ENCODE data around the gene GID8. TPM values are rescaled to one million over a fixed set of nuclear protein-coding genes. Genes with fewer than 3 reads are reported as not detected.
A peak's percentile ranks its signal among the peaks of the same experiment; 100 is the strongest.

GID8 gene
- total and polyA plus RNA-seq, 7 donors: 17.4 to 36.5 (median 25.9) TPM

DNA sequence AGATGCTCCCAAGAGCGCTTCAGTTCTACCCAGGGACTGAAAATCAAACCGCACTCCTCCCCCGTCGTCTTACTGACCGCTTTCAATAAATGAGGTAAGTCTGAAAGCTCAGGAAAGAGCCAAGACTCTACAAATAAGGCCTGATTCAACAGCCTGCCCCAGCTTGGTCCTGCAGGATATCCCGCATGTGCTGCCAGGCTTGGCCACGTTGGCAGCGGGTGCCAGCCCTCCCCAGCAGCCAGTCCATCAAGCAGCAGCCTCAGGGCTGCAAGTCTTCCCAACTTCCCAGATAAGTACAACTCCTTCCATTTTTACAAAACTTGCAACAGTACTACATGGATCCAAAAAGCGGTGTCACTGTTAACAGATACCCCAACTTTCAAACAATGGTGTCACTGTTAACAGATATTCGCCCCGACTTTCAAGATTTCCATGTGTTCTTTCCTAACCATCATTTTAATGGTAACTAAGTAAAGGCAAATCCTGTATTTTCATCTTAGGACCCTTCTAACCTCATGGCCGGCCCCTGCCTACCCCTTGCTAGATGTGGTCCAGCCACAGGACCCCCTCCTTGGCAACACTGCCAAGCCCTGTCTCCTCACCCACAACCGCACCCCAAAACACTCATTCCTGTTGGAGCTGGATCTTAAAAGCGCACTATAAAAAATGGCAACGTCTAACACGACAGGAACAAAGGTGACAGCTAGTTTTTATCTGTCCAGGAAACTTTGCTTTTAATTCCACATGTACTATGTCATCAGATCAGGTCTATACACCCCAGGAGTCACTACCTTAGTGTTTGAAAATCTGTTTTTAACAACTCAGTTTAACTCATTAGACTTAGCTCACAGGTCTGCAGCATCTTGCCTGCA, 39.6 kb upstream of the GID8 start:
- Histone ChIP-seq H3K4me1 (peaks cover 0 to 39% (median 25%) of the 10 kb centered on the region in 4 donors), H3K27ac (peak overlapping the region in 3 of 4 donors; percentile 60 to 72 (median 68)), H3K36me3 (peaks cover 17 to 62% (median 26%) of the 10 kb centered on the region in 4 donors), H3K4me3 (no peak overlapping the region), H3K9me3 (no peaks in the 10 kb centered on the region), H3K27me3 (no peaks in the 10 kb centered on the region)
- WGBS, 2 donors: 70 to 84% methylated on average over 16 of the region's 16 CpGs
- intact Hi-C loops (cut with DNase I): no loop called here
- DNase-seq: peak; percentile 85
- TF ChIP-seq, protein P1, sequence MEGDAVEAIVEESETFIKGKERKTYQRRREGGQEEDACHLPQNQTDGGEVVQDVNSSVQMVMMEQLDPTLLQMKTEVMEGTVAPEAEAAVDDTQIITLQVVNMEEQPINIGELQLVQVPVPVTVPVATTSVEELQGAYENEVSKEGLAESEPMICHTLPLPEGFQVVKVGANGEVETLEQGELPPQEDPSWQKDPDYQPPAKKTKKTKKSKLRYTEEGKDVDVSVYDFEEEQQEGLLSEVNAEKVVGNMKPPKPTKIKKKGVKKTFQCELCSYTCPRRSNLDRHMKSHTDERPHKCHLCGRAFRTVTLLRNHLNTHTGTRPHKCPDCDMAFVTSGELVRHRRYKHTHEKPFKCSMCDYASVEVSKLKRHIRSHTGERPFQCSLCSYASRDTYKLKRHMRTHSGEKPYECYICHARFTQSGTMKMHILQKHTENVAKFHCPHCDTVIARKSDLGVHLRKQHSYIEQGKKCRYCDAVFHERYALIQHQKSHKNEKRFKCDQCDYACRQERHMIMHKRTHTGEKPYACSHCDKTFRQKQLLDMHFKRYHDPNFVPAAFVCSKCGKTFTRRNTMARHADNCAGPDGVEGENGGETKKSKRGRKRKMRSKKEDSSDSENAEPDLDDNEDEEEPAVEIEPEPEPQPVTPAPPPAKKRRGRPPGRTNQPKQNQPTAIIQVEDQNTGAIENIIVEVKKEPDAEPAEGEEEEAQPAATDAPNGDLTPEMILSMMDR (IDR thresholded peaks at IDR 0.05): no peak
- peak in 2 of 4 donors; percentile 26 to 28 for TF ChIP-seq POLR2AphosphoS5 (IDR thresholded peaks at IDR 0.05)

DNA sequence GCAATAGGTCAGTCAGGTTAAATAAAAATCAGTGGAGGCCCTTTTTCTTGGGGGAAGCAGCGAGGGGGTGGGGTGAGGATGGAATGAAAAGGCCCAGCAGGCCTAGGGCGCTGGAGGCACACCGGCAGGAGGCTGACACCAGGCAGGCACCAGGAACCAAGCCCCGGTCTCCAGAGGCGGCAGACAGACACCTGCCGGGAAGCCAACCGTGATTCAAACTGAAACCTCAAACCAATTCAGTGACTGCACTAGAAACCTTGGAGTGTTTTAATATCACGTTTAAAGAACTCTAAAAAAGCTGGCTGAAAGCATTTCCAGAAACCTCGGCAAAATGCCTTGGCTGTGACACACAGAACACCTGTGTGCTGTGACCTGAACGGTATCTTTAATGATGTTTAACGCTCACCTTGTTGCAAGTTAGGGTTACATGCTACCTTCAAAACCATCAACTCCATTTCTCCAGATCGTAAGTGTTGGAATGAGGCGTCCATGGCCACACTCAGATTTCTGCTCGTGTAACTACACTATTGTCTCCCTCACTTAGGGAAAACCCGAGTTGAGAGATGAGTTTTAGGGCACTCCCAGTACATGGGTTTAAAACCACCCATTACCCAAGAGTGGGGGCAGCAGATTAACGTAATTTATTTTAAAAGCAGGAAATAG, 38.8 kb upstream of the GID8 start:
- Histone ChIP-seq H3K27me3 (no peaks in the 10 kb centered on the region), H3K4me3 (no peak overlapping the region), H3K9me3 (no peaks in the 10 kb centered on the region), H3K27ac (peak overlapping the region in 3 of 4 donors; percentile 3 to 68 (median 56)), H3K36me3 (peaks cover 10 to 62% (median 26%) of the 10 kb centered on the region in 4 donors), H3K4me1 (peaks cover 0 to 39% (median 25%) of the 10 kb centered on the region in 4 donors)
- intact Hi-C loops (cut with DNase I): no loop called here
- WGBS, 2 donors: 9 to 37% methylated on average over 16 of the region's 16 CpGs
- no peak for TF ChIP-seq POLR2A (IDR thresholded peaks at IDR 0.05)
- no peak for TF ChIP-seq POLR2AphosphoS5 (IDR thresholded peaks at IDR 0.05)
- TF ChIP-seq, protein P1 (IDR thresholded peaks at IDR 0.05): no peak
- no peak for TF ChIP-seq EP300 (IDR thresholded peaks at IDR 0.05)
- no peak for DNase-seq

DNA sequence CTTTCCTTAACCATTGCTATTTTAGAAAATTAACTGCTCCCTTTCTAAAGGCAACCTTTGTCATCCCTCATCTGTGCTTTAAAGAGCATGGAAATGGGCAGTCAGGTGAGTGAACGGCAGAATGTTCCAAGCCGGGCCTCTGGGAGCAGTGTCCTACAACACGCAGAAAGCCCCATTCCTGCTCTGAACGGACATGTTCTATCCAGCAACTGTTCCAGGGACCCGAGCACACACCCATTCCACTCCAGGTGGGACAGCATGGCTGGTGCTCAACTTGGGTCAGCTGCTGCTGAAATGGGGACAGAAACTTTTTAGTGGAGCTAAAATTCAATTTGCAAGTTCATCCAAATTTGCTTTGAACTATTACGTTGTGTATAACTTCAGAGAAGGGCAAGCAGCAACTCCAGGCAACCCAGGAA, 38.3 kb upstream of the GID8 start:
- 9 to 21% methylated on average over 6 of the region's 6 CpGs for WGBS, 2 donors
- Histone ChIP-seq H3K4me3 (peak overlapping the region in 1 of 4 donors; percentile 2), H3K36me3 (peaks cover 5 to 61% (median 26%) of the 10 kb centered on the region in 4 donors), H3K27ac (peak overlapping the region in 3 of 4 donors; percentile 3 to 68 (median 28)), H3K4me1 (peaks cover 0 to 39% (median 25%) of the 10 kb centered on the region in 4 donors), H3K9me3 (no peaks in the 10 kb centered on the region), H3K27me3 (no peaks in the 10 kb centered on the region)
- TF ChIP-seq POLR2A (IDR thresholded peaks at IDR 0.05): no peak
- intact Hi-C loops (cut with DNase I): loop anchor here (2.0 to 5.0 kb wide), 2 partner anchors 38 to 109 kb away; partner anchors contain the start of gene GID8
- no peak for DNase-seq

DNA sequence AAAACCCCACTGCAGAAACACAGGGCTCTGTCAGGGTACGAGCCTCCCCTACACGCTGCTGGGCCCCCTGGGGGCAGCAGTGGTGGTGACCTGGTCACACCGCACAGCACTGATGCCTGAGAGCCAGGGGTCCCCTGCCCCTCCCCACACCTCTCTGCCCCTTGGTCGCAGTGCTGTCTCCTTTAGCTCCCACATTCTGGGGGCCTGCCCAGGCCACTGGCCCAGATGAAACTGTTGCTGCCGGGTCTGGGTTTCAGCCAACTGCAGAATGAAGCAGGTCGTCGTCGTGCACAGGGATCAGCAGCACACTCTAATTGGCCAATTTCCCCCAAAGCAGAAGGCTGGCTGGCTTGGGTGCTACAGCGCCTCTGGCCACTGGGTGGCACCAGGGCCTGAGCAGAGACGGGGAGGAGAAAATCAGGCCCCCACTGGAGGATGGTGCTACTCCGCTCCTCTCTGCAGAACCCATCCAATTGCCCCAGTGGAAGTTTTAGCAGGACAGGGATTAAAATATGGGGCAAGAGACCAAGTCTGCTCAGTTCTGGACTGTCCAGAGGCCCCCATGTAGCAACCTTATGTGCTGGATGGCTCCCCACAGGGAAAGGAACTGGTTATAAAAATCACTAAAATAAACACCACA, 37.8 kb upstream of the GID8 start:
- no peaks in the 10 kb centered on the region for H3K9me3 ChIP-seq
- WGBS, 2 donors: 2 to 5% methylated on average over 11 of the region's 11 CpGs
- H3K4me1 ChIP-seq: peaks cover 0 to 39% (median 25%) of the 10 kb centered on the region in 4 donors
- peak; percentile 92 for DNase-seq
- intact Hi-C loops (cut with DNase I): loop anchor here (2.0 to 5.0 kb wide), 2 partner anchors 37 to 109 kb away; partner anchors contain the start of gene GID8
- H3K27ac ChIP-seq: peak overlapping the region; percentile 3 to 68 (median 31)
- no peaks in the 10 kb centered on the region for H3K27me3 ChIP-seq
- peaks cover 5 to 61% (median 28%) of the 10 kb centered on the region in 4 donors for H3K36me3 ChIP-seq
- H3K4me3 ChIP-seq: peak overlapping the region in 1 of 4 donors; percentile 2
- TF ChIP-seq, protein P1 (IDR thresholded peaks at IDR 0.05): peak; percentile 89 to 93 (median 90)
- TF ChIP-seq POLR2AphosphoS5 (IDR thresholded peaks at IDR 0.05): peak; percentile 17 to 64 (median 50)
- TF ChIP-seq POLR2A (IDR thresholded peaks at IDR 0.05): no peak
